Osteoblast (primary cell): Measurements from ENCODE around the gene FCHO1. TPM values are rescaled to one million over a fixed set of nuclear protein-coding genes. Genes with fewer than 3 reads are reported as not detected.
A peak's percentile ranks its signal among the peaks of the same experiment; 100 is the strongest.

ENCODE experiments used
- DNase-seq: peaks from one replicate; pipeline ENCODE4 v3.0.0; 2011; ENCODE audit warnings: low spot score, mixed read lengths; ENCODE audit not compliant: insufficient read length; ENCODE audit errors: missing footprints
- H2AFZ ChIP-seq: 2 replicates; pipeline ENCODE4 v1.6.0; 2011; ENCODE audit warnings: mild to moderate bottlenecking, low read length
- H3K27ac ChIP-seq: 2 replicates; pipeline ENCODE4 v1.5.1; 2011; ENCODE audit warnings: mild to moderate bottlenecking, low read depth, low read length, moderate library complexity
- H3K27me3 ChIP-seq: 2 replicates; pipeline ENCODE4 v1.6.0; 2012; ENCODE audit warnings: mild to moderate bottlenecking, control low read depth, inconsistent platforms, low read length, moderate library complexity; ENCODE audit not compliant: insufficient read depth
- H3K36me3 ChIP-seq: 2 replicates; pipeline ENCODE4 v1.5.1; 2011; ENCODE audit warnings: mild to moderate bottlenecking, low read length, control low read depth, moderate library complexity; ENCODE audit not compliant: insufficient read depth
- H3K4me1 ChIP-seq: 2 replicates; pipeline ENCODE4 v1.5.1; 2011; ENCODE audit warnings: mild to moderate bottlenecking, low read length, control low read depth, moderate library complexity; ENCODE audit not compliant: insufficient read depth
- H3K4me2 ChIP-seq: 2 replicates; pipeline ENCODE4 v1.6.0; 2011; ENCODE audit warnings: mild to moderate bottlenecking, low read length; ENCODE audit not compliant: insufficient read depth
- H3K4me3 ChIP-seq: fragments of 200-600 bp; sonication (generic); 3 replicates; pipeline ENCODE4 v1.5.1; 2012; ENCODE audit warnings: mild to moderate bottlenecking, low read length, inconsistent platforms; ENCODE audit not compliant: insufficient read depth
- H3K79me2 ChIP-seq: 2 replicates; pipeline ENCODE4 v1.6.0; 2012; ENCODE audit warnings: mild to moderate bottlenecking, low read length, control low read depth, inconsistent platforms; ENCODE audit not compliant: insufficient read depth
- H3K9me3 ChIP-seq: 2 replicates; pipeline ENCODE4 v1.5.1; 2011; ENCODE audit warnings: low read depth, low read length, control low read depth
- H4K20me1 ChIP-seq: 2 replicates; pipeline ENCODE4 v1.6.0; 2012; ENCODE audit warnings: mild to moderate bottlenecking, low read length, control low read depth; ENCODE audit not compliant: insufficient read depth
- total RNA-seq: library from RNA; depleted of rRNA; stranded (reverse); fragments of >200 nt; gene quantifications from 2 replicates; pipeline ENCODE4 v1.2.3, GENCODE V29; 2012
- TF ChIP-seq, protein P1 (sequence below): IDR thresholded peaks from 2 replicates; pipeline ENCODE4 v1.5.1; 2011; ENCODE audit warnings: mild to moderate bottlenecking, low read depth, low read length, moderate library complexity; ENCODE audit errors: extremely low read depth

The FCHO1 gene
- total RNA-seq, 1 donor, result 0.72 TPM

DNA sequence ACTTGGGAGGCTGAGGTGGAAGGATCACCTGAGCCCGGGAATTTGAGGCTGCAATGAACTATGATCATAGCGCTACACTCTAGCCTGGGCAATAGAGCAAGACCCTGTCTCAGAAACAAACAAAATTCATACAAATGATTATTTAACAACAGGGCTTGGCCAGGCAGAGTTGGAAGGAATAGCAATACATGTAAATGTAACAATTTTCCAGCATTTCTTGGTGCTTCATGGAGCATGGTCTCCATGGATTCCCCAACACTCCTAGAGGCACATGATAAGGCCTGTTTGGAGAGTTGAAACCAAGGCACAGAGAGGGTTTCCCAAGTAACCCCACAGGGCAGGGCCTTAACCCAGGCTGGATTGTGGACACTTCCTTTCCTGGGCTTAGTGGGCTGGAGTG, 59.8 kb downstream of the FCHO1 start:
- DNase-seq, result peak; percentile 58
- H3K27me3 ChIP-seq, result no peaks in the 10 kb centered on the region
- no peaks in the 10 kb centered on the region for H3K36me3 ChIP-seq
- H3K9me3 ChIP-seq, result no peaks in the 10 kb centered on the region
- no peaks in the 10 kb centered on the region for H3K4me1 ChIP-seq
- no peak overlapping the region for H3K4me3 ChIP-seq
- no peaks in the 10 kb centered on the region for H3K79me2 ChIP-seq
- H3K4me2 ChIP-seq, result no peak overlapping the region
- TF ChIP-seq, protein P1, sequence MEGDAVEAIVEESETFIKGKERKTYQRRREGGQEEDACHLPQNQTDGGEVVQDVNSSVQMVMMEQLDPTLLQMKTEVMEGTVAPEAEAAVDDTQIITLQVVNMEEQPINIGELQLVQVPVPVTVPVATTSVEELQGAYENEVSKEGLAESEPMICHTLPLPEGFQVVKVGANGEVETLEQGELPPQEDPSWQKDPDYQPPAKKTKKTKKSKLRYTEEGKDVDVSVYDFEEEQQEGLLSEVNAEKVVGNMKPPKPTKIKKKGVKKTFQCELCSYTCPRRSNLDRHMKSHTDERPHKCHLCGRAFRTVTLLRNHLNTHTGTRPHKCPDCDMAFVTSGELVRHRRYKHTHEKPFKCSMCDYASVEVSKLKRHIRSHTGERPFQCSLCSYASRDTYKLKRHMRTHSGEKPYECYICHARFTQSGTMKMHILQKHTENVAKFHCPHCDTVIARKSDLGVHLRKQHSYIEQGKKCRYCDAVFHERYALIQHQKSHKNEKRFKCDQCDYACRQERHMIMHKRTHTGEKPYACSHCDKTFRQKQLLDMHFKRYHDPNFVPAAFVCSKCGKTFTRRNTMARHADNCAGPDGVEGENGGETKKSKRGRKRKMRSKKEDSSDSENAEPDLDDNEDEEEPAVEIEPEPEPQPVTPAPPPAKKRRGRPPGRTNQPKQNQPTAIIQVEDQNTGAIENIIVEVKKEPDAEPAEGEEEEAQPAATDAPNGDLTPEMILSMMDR, result no peak
- H4K20me1 ChIP-seq, result no peaks in the 10 kb centered on the region
- no peak overlapping the region for H3K27ac ChIP-seq
- H2AFZ ChIP-seq, result no peak overlapping the region

DNA sequence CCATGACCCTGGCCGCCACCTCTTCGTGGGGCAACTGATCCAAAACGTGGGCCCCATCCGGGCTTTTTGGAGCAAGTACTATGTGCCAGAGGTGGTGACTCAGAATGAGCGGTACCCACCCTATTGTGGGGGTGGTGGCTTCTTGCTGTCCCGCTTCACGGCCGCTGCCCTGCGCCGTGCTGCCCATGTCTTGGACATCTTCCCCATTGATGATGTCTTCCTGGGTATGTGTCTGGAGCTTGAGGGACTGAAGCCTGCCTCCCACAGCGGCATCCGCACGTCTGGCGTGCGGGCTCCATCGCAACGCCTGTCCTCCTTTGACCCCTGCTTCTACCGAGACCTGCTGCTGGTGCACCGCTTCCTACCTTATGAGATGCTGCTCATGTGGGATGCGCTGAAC, 60.4 kb downstream of the FCHO1 start:
- Histone ChIP-seq H3K36me3 (no peaks in the 10 kb centered on the region), H3K4me2 (no peak overlapping the region), H3K79me2 (no peaks in the 10 kb centered on the region), H3K27me3 (no peaks in the 10 kb centered on the region), H3K4me1 (no peaks in the 10 kb centered on the region), H3K9me3 (no peaks in the 10 kb centered on the region), H2AFZ (no peak overlapping the region), H3K4me3 (no peak overlapping the region), H4K20me1 (no peaks in the 10 kb centered on the region), H3K27ac (no peak overlapping the region)
- DNase-seq, result no peak
- TF ChIP-seq, protein P1, result no peak

DNA sequence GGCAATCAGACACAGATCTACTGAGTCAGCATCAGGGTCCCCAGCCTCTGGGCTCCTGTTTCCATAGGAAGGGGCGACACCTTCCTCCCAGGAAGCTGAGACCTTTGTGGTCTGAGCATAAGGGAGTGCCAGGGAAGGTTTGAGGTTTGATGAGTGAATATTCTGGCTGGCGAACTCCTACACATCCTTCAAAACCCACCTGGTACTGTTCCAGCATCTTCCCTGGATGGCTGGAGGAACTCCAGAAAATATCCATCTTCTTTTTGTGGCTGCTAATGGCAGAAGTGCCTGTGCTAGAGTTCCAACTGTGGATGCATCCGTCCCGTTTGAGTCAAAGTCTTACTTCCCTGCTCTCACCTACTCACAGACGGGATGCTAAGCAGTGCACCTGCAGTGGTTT, 60.8 kb downstream of the FCHO1 start:
- TF ChIP-seq, protein P1, result no peak

DNA sequence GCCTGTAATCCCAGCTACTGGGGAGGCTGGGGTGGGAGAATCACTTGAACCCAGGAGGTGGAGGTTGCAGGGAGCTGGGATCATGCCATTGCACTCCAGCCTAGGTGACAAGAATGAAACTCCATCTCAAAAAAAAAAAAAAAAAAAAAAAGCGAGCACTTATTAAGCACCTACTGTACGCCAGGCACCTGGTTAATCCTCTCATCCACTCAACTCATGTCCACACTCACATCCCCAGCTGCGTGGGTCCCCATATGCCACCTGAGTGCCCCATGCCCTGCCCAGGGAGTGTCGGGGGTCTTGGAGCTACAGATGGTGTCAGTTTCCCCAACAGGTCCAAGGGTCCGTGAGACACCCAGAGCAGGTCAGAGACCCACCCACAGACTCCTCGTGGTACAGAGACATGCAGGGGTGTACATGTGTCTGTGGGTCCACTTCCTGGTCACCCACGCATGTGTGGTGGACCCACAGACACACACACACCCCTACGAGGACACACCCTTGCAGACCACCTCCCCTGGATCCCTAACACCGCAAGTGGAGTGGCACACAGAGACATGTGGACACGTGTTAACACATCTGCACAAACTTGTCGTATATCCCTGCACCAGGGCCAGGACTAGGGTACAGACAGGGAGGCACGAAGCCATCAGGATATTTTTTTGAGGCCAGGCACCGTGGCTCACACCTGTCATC, 66.5 kb downstream of the FCHO1 start:
- Histone ChIP-seq H3K4me3 (no peak overlapping the region), H2AFZ (no peak overlapping the region), H3K4me1 (no peaks in the 10 kb centered on the region), H3K9me3 (no peaks in the 10 kb centered on the region), H3K4me2 (no peak overlapping the region), H3K79me2 (no peaks in the 10 kb centered on the region), H3K27me3 (no peaks in the 10 kb centered on the region), H3K27ac (no peak overlapping the region), H4K20me1 (no peaks in the 10 kb centered on the region), H3K36me3 (no peaks in the 10 kb centered on the region)
- TF ChIP-seq, protein P1, result no peak
- DNase-seq, result peak; percentile 36

More for the DNA sequence above, 60.8 kb downstream of the FCHO1 start:
- Histone ChIP-seq H3K4me3 (no peak overlapping the region), H3K27ac (no peak overlapping the region), H3K36me3 (no peaks in the 10 kb centered on the region), H3K4me2 (no peak overlapping the region), H3K9me3 (no peaks in the 10 kb centered on the region), H4K20me1 (no peaks in the 10 kb centered on the region), H2AFZ (no peak overlapping the region), H3K79me2 (no peaks in the 10 kb centered on the region), H3K27me3 (no peaks in the 10 kb centered on the region), H3K4me1 (no peaks in the 10 kb centered on the region)
- DNase-seq, result peak; percentile 75
